Right lung (tissue), 5 donors: ENCODE data around the gene BMP5. TPM values are rescaled to one million over a fixed set of nuclear protein-coding genes. Genes with fewer than 3 reads are reported as not detected.
A peak's percentile ranks its signal among the peaks of the same experiment; 100 is the strongest.

Source experiments
- DNase-seq, 2 donors: peaks; one replicate each; pipeline ENCODE4 v3.0.0-alpha.2; 2013
- polyA plus RNA-seq, 5 donors: library from polyadenylated mRNA; unstranded; fragments of 120-200 nt; gene quantifications; one replicate each; pipeline versions ENCODE4 v1.2.1 to v1.2.3, GENCODE V29; 2013; ENCODE audit warnings: inconsistent platforms in 1 of 5, low replicate concordance in 1 of 5; ENCODE audit not compliant: insufficient read length in 5 of 5, insufficient read depth in 1 of 5

The BMP5 gene
- polyA plus RNA-seq, 5 donors: 65.3 to 95.9 (median 81.3) TPM

GRCh38 chr6:55820696-55821095 is 54.7 kb downstream of the BMP5 start:
- no peak for DNase-seq

GRCh38 chr6:55819811-55820210 is 55.6 kb downstream of the BMP5 start:
- DNase-seq: no peak

GRCh38 chr6:55818482-55818881 is 56.9 kb downstream of the BMP5 start:
- DNase-seq: no peak

GRCh38 chr6:55812509-55812908 is 62.9 kb downstream of the BMP5 start:
- DNase-seq: no peak

GRCh38 chr6:55811074-55811473 is 64.3 kb downstream of the BMP5 start:
- DNase-seq: no peak

GRCh38 chr6:55802259-55802658 is 73.1 kb downstream of the BMP5 start:
- DNase-seq: no peak

- DNase-seq: no peak
Observed at GRCh38 chr6:55798571-55798970, 76.8 kb downstream of the BMP5 start.

GRCh38 chr6:55794136-55794812 is 81.1 kb downstream of the BMP5 start:
- no peak for DNase-seq

GRCh38 chr6:55785273-55785672 is 90.1 kb downstream of the BMP5 start:
- no peak for DNase-seq

- DNase-seq: no peak
Observed at GRCh38 chr6:55782275-55782674, 93.1 kb downstream of the BMP5 start.

GRCh38 chr6:55778705-55779104 is 96.7 kb downstream of the BMP5 start:
- no peak for DNase-seq

GRCh38 chr6:55777469-55777868 is 97.9 kb downstream of the BMP5 start:
- no peak for DNase-seq

GRCh38 chr6:55776113-55776512 is 99.3 kb downstream of the BMP5 start:
- DNase-seq: no peak

GRCh38 chr6:55775029-55775318 is 100.4 kb downstream of the BMP5 start:
- no peak for DNase-seq

GRCh38 chr6:55774286-55775028 is 100.9 kb downstream of the BMP5 start:
- DNase-seq: peak; percentile 60 to 63

GRCh38 chr6:55773620-55774216 is 101.7 kb downstream of the BMP5 start:
- DNase-seq: no peak

- no peak for DNase-seq
Observed at GRCh38 chr6:55772730-55773129, 102.7 kb downstream of the BMP5 start.

GRCh38 chr6:55759536-55759935 is 115.9 kb downstream of the BMP5 start:
- no peak for DNase-seq

- DNase-seq: no peak
Observed at GRCh38 chr6:55758156-55758937, 117.0 kb downstream of the BMP5 start.

GRCh38 chr6:55756531-55757031 is 118.8 kb downstream of the BMP5 start:
- no peak for DNase-seq

GRCh38 chr6:55748880-55749279 is 126.5 kb downstream of the BMP5 start:
- no peak for DNase-seq

GRCh38 chr6:55746473-55746872 is 128.9 kb downstream of the BMP5 start:
- no peak for DNase-seq
